Suprapubic skin (tissue), 4 donors: ENCODE data around the gene ICE1.

Experiments used
- CTCF ChIP-seq, 2 donors: fragments of 200-600 bp in 1 of 2; fragments of 450-650 bp in 1 of 2; sonication (generic) in 1 of 2; IDR thresholded peaks; one replicate each; pipeline ENCODE4 v1.5.1; 2016 to 2019; ENCODE audit warnings: antibody characterized with exemption in 2 of 2, mild to moderate bottlenecking in 1 of 2, moderate library complexity in 1 of 2
- EP300 ChIP-seq: sonication (generic); formaldehyde crosslinking; IDR thresholded peaks from one replicate; pipeline ENCODE4 v1.6.1; 2017; ENCODE audit warnings: antibody characterized with exemption
- POLR2A ChIP-seq, 2 donors: fragments of 450-650 bp; IDR thresholded peaks; one replicate each; pipeline ENCODE4 v1.6.1; 2017; ENCODE audit warnings: antibody characterized with exemption in 2 of 2, mild to moderate bottlenecking in 2 of 2, moderate library complexity in 2 of 2
- POLR2AphosphoS5 ChIP-seq, 3 donors: sonication (generic); formaldehyde crosslinking; IDR thresholded peaks; one replicate each; pipeline ENCODE4 v1.6.1; 2017; ENCODE audit warnings: antibody characterized with exemption in 3 of 3

- TF ChIP-seq POLR2A (IDR thresholded peaks at IDR 0.05) (no peak), CTCF (IDR thresholded peaks at IDR 0.05) (no peak), EP300 (no peak), POLR2AphosphoS5 (IDR thresholded peaks at IDR 0.05) (no peak)
Observed at GRCh38 chr5:5436203-5436760, 13.8 kb downstream of the ICE1 start.
